Memory B cell (primary cell): Measurements from ENCODE around the gene SLC9B1.
"Not testable (repeated sequence)": the region's sequence is repeated elsewhere in the genome, so short reads cannot be mapped to it uniquely, and the experiment has no call there.

Source experiments
- ATAC-seq: fragments of 150-1000 bp; cut with Tn5 transposase; 2 replicates; pipeline ENCODE4 v1.10.0; 2021; ENCODE audit warnings: low read depth, mild to moderate bottlenecking, moderate library complexity
- DNase-seq, 2 donors: peaks; one replicate each; pipeline ENCODE4 v3.0.0; 2022; ENCODE audit warnings: low spot score in 2 of 2
- H3K27ac Mint-ChIP-seq: one replicate; pipeline ENCODE4 v1.8.0; 2022; ENCODE audit warnings: mild to moderate bottlenecking, moderate library complexity, mixed read lengths
- H3K27me3 Mint-ChIP-seq: one replicate; pipeline ENCODE4 v1.8.0; 2022; ENCODE audit warnings: mixed read lengths
- H3K36me3 Mint-ChIP-seq: one replicate; pipeline ENCODE4 v1.8.0; 2022; ENCODE audit warnings: mild to moderate bottlenecking, mixed read lengths
- H3K4me1 Mint-ChIP-seq: one replicate; pipeline ENCODE4 v1.8.0; 2022; ENCODE audit warnings: mixed read lengths
- H3K4me3 Mint-ChIP-seq: one replicate; pipeline ENCODE4 v1.8.0; 2022; ENCODE audit warnings: mild to moderate bottlenecking, moderate library complexity, mixed read lengths
- H3K9me3 Mint-ChIP-seq: one replicate; pipeline ENCODE4 v1.8.0; 2022; ENCODE audit warnings: mixed read lengths

The SLC9B1 gene

DNA sequence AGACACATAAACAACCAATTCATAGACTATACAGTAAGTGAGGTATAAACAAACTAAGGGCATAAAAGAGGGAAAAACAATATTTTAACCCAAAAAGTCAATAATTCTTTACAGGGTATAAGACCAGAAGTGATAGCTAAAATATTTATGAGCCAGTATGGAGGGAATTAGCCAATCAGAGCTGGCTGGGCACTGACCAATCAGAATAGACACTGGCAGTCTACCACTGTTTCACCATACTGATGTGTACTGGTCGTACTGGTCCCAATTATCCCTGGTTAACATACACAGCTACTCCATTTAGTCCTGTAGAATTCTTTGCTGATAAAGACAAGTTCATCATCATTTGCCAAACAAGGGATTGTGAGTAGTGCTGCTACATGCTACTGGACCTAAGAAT, 9.8 kb upstream of the SLC9B1 start:
- no peaks in the 10 kb centered on the region for H3K4me1 Mint-ChIP-seq
- peaks cover 9% of the 10 kb centered on the region for H3K36me3 Mint-ChIP-seq
- no peaks in the 10 kb centered on the region for H3K27me3 Mint-ChIP-seq
- ATAC-seq (no peak), DNase-seq (no peak)
- no peak overlapping the region for H3K4me3 Mint-ChIP-seq
- H3K27ac Mint-ChIP-seq = no peak overlapping the region
- no peaks in the 10 kb centered on the region for H3K9me3 Mint-ChIP-seq

DNA sequence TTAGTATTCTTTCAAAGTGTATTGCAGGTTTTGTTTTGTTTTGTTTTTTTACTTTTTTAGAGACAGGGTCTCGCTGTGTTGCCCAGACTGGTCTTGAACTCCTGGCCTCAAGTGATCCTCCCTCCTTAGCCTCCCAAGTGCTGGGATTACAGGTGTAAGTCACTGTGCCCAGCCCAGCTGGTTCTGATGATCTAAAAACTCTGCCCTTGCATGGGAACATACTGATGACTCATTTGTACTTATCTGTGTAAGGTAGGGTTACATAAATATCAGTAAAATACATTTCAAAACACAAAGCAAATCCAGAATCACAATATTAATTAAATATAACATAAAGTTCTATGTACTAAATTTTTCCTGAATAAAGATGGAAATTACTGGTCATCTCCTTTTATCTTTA, 7.4 kb upstream of the SLC9B1 start:
- H3K9me3 Mint-ChIP-seq = no peaks in the 10 kb centered on the region
- H3K27ac Mint-ChIP-seq = no peak overlapping the region
- H3K4me3 Mint-ChIP-seq = no peak overlapping the region
- no peaks in the 10 kb centered on the region for H3K4me1 Mint-ChIP-seq
- DNase-seq (no peak), ATAC-seq (no peak)
- H3K36me3 Mint-ChIP-seq = peaks cover 11% of the 10 kb centered on the region
- no peaks in the 10 kb centered on the region for H3K27me3 Mint-ChIP-seq

DNA sequence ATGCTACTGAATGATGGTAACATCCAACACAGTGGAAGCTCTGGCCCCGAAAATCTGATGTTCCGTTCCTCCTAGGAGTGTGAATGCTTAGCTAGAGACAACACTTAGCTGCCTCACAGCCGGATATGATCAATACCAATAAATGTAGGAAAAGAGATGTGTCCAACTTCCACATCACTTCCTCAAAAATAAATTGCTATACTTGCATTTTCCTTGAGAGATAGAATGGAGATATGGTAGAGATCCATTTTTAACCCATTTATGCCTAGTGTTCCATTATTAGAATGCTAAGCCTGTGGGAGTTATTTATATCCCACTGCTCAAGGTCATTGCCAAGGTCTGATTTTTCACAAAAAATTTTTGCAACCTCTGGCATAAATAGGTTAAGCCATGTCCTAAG, 5.5 kb upstream of the SLC9B1 start:
- no peak for DNase-seq

DNA sequence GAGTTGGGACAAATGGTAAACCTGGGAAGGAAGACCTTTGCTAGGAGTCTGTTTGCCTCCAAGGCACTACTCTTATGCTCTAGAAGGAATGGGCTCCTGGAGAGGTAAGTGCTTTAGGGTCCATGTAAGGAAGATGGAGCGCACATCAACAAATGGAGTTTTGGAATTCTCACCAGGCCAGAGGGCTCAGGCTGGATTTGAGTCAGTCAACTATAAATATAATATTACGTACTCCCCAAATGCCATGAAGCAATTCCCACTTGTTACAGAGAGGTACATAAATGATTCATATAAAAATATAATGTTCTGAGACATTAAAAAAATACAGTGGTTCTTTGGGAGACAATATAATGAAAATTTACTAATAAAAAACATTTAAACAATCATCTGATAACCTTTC, 1.6 kb upstream of the SLC9B1 start:
- H3K4me3 Mint-ChIP-seq = peak overlapping the region; percentile 8
- DNase-seq = no peak
- H3K9me3 Mint-ChIP-seq = no peaks in the 10 kb centered on the region
- peaks cover 13% of the 10 kb centered on the region for H3K4me1 Mint-ChIP-seq
- no peaks in the 10 kb centered on the region for H3K27me3 Mint-ChIP-seq
- H3K27ac Mint-ChIP-seq = peak overlapping the region; percentile 99
- H3K36me3 Mint-ChIP-seq = peaks cover 2% of the 10 kb centered on the region
- no peak for ATAC-seq

More for the DNA sequence above, 5.5 kb upstream of the SLC9B1 start:
- no peak overlapping the region for H3K27ac Mint-ChIP-seq
- H3K9me3 Mint-ChIP-seq = no peaks in the 10 kb centered on the region
- H3K4me3 Mint-ChIP-seq = no peak overlapping the region
- H3K4me1 Mint-ChIP-seq = peaks cover under 1% of the 10 kb centered on the region
- H3K27me3 Mint-ChIP-seq = no peaks in the 10 kb centered on the region
- ATAC-seq = no peak
- peaks cover 4% of the 10 kb centered on the region for H3K36me3 Mint-ChIP-seq

DNA sequence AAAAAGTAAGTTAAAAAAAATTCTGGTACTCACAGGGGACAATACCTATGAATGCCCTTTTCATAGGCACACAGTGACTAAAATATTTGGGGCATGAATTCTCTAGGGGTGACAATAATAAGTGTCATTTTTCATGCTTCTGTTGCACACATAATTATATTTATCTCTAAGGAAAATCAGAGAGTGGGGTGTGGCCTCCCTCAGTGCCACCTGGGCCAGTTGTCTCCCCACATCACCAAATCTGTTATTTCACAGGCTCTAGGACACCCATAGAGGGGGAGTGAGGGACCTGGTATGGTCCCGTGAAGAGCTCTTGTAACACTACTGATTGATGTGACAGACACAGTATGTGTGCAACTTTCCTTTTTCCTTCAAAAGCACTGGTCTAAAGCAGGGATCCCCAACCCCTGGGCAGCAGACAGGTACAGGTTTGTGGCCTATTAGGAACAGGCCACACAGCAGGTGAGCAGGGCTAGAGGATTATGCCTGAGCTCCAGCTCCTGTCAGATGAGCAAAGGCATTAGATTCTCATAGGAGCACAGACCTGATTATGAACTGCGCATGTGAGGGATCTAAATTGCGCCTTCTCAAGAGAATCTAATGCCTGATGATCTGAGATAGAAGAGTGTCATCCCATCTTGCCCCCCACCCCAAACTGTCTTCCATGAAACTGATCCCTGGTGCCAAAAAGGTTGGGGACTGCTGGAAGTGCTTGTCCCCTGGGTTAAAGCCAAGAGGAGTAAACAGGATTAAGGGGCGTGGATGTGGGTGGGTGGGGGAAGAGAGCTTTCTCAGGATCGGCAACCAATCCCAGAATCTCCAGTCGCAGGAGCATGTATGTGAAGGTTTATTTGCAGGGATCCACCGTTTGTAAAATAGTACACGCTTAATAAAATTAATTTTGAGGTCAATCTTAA, 856 bp downstream of the SLC9B1 start:
- ATAC-seq = no peak
- H3K4me1 Mint-ChIP-seq = peaks cover 13% of the 10 kb centered on the region
- peak overlapping the region; percentile 93 for H3K4me3 Mint-ChIP-seq
- H3K27ac Mint-ChIP-seq = peak overlapping the region; percentile 99
- peak in 1 of 2 donors; percentile 15 for DNase-seq
- H3K36me3 Mint-ChIP-seq = peaks cover 2% of the 10 kb centered on the region
- H3K9me3 Mint-ChIP-seq = no peaks in the 10 kb centered on the region
- H3K27me3 Mint-ChIP-seq = no peaks in the 10 kb centered on the region

DNA sequence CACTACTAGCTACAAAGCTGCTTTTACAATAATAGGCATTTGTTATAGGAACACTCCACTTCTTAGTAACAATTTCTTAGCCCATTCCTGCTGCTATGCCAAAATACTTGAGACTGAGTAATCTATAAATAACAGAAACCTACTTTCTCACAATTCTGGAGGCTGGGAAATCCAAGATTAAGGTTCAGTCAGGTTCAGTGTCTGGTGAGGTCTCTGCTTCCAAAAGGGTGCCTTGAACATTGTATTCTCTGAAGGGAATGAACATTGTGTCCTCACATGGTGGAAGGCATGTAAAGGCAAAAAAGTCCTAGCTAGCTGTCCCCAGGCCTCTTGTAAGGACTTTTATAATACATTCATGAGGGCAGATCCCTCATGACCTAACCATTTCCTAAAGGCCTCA, 7.0 kb downstream of the SLC9B1 start:
- DNase-seq (no peak), ATAC-seq (no peak)
- H3K9me3 Mint-ChIP-seq = no peaks in the 10 kb centered on the region
- H3K27me3 Mint-ChIP-seq = no peaks in the 10 kb centered on the region
- H3K4me1 Mint-ChIP-seq = no peaks in the 10 kb centered on the region
- no peak overlapping the region for H3K27ac Mint-ChIP-seq
- H3K4me3 Mint-ChIP-seq = no peak overlapping the region
- H3K36me3 Mint-ChIP-seq = no peaks in the 10 kb centered on the region

DNA sequence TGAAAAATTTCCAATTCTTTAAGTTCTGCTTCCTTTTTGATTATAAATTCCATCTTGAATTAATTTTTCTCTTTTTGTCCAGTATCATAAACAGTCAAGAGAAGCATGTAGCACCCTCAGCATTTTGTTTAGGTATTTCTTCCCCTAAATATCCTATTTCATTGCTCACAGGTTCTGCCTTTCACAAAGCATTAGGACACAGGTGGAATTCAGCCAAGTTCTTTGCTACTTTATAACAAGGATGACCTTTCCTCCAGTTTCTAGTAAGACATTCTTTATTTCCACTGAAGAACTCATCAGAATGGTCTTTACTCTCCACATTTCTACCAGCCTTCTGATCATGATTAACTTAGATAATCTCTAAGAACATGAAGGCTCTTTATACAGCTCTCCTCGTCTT, 7.4 kb downstream of the SLC9B1 start:
- Mint-ChIP-seq H3K36me3 (no peaks in the 10 kb centered on the region), H3K4me3 (no peak overlapping the region), H3K9me3 (no peaks in the 10 kb centered on the region), H3K4me1 (no peaks in the 10 kb centered on the region), H3K27me3 (no peaks in the 10 kb centered on the region), H3K27ac (no peak overlapping the region)
- DNase-seq (no peak), ATAC-seq (no peak)

DNA sequence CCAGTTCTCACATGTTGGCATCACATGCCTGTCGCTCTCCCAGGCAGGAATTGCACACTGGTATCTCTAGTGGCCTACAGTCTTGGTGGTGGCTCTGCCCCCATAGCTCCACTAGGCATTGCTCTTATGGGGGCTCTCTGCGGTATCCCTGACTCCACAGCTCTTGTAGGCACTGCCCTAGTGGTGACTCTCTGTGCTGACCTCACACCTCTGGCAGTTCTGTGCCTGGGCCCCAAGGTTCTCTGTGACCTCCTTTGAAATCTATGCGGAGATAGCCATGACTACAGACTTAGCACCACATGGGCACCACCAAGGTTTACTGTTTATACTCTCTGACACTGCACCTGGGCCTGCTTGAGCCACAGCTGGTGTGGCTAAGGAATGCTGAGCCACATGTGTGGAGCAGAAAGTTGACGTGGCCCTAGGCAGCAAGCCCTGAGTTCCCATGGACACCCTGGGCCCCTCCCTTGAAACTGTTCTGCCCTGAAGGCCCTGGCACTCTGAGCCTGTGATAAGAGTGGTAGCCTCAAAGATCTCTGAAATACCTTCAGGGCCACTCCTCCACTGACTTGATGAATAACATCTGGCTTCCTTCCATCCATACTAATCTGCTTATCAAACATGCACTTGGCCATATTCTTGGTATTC, 8.0 kb downstream of the SLC9B1 start:
- H3K4me3 Mint-ChIP-seq = no peak overlapping the region
- H3K36me3 Mint-ChIP-seq = no peaks in the 10 kb centered on the region
- ATAC-seq (no peak), DNase-seq (no peak)
- H3K27ac Mint-ChIP-seq = no peak overlapping the region
- no peaks in the 10 kb centered on the region for H3K9me3 Mint-ChIP-seq
- no peaks in the 10 kb centered on the region for H3K27me3 Mint-ChIP-seq
- no peaks in the 10 kb centered on the region for H3K4me1 Mint-ChIP-seq

DNA sequence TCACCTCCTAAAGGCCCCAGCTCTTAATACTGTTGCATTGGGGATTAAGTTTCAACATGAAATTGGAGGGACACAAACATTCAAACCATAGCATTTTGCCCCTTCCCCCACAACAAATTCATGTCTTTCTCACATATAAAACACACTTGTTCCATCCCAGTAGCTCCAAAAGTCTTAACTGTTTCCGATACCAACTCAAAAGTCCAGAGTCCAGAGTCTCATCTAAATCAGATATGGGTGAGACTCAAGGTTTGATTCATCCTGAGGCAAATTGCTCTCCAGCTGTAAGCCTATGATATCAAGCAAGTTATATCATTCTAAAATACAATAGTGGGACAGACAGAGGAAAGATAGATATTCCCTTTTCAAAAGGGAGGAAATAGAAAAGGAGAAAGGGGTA, 8.7 kb downstream of the SLC9B1 start:
- ATAC-seq (no peak), DNase-seq (no peak)
- no peaks in the 10 kb centered on the region for H3K27me3 Mint-ChIP-seq
- no peak overlapping the region for H3K4me3 Mint-ChIP-seq
- H3K4me1 Mint-ChIP-seq = no peaks in the 10 kb centered on the region
- H3K36me3 Mint-ChIP-seq = no peaks in the 10 kb centered on the region
- H3K9me3 Mint-ChIP-seq = no peaks in the 10 kb centered on the region
- H3K27ac Mint-ChIP-seq = no peak overlapping the region

DNA sequence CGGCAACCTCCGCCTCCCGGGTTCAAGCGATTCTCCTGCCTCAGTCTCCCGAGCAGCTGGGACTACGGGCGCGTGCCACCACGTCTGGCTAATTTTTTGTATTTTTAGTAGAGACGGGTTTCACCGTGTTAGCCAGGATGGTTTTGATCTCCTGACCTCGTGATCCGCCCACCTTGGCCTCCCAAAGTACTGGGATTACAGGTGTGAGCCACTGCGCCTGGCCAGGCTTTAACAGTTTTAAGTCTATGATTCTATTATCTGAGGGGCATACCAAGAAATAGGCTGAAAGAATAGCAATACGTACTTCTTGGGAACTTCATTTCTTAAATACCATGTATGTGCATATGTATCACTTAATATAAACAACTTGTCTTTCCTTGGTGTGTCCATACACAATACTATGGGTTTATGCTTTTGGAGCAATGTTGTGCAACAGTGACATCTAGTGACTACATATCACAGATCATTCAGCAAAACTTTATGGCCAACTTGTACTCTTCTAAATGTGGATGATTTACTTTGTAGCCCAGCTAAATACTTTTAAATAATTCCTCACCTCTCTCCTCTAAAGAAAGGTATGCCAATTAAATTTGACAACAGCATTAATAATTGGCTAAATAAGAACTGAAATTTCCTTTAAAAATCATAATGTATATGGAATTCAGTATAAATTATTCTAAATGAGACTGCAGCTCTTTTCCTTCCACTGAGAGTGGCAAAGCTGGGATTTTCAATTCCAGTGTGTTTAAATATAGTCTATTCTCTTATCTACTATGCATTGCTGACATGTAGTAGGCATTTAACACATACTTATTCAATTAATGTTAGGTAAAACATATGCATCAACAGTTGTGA, 10.4 kb downstream of the SLC9B1 start:
- Mint-ChIP-seq H3K4me1 (no peaks in the 10 kb centered on the region), H3K9me3 (no peaks in the 10 kb centered on the region), H3K4me3 (no peak overlapping the region), H3K27me3 (no peaks in the 10 kb centered on the region), H3K27ac (no peak overlapping the region), H3K36me3 (no peaks in the 10 kb centered on the region)
- ATAC-seq (peak; percentile 91), DNase-seq (peak in 1 of 2 donors; percentile 52)

DNA sequence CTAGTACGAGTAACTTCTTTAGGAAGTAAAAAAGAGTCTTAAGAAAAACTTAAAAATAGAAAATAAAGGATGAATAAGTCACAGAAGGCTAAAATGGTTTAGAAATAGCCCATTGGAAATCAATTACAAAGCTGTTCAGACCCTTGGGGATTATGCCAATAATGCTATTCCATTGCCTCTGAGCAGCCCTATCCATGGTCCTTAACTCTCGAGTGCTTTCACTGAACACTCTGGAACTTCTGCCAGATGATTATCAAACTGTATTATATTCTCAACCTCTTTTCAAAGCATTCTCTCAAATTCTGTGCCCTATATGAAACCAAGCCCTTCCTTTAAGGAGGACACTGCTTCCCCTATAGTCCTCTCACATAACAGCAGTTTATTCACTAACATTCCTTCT, 17.0 kb downstream of the SLC9B1 start:
- no peaks in the 10 kb centered on the region for H3K27me3 Mint-ChIP-seq
- H3K4me3 Mint-ChIP-seq = no peak overlapping the region
- DNase-seq (no peak), ATAC-seq (no peak)
- H3K36me3 Mint-ChIP-seq = peaks cover 24% of the 10 kb centered on the region
- no peak overlapping the region for H3K27ac Mint-ChIP-seq
- H3K4me1 Mint-ChIP-seq = peaks cover 8% of the 10 kb centered on the region
- peaks cover 10% of the 10 kb centered on the region for H3K9me3 Mint-ChIP-seq

DNA sequence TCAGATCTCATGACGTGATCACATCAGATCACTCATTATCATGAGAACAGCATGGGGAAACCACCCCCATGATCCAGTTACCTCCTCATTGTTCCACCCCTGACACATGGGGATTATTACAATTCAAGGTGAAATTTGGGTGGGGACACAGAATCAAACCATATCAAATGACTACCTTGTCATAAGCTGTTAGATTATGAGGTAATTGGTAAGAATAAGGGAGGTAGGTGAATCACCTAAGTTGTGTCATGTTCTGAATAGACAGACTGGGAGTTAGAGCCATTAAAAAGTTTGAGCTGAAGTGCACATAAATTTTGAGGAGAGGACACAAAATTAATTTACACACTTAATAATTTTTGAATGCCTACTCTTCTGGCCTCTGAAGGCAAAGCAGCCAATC, 24.7 kb downstream of the SLC9B1 start:
- no peak for ATAC-seq
- no peaks in the 10 kb centered on the region for H3K4me1 Mint-ChIP-seq
- DNase-seq = no peak

DNA sequence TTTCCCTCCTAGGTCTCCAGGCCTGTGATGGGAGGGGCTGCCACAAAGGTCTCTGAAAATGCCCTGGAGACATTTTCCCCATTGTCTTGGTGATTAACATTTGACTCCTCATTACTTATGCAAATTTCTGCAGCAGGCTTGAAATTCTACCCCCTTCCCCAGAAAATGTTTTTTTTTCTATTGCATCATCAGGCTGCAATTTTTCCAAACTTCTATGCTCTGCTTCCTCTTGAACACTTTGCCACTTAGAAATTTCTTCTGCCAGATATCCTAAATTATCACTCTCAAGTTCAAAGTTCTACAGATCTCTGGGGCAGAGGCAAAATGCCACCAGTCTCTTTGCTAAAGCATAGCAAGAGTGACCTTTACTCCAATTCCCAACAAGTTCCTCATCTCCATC, 25.5 kb downstream of the SLC9B1 start:
- not testable (repeated sequence) for H3K27me3 Mint-ChIP-seq, H3K27ac Mint-ChIP-seq, H3K9me3 Mint-ChIP-seq, ATAC-seq, H3K4me1 Mint-ChIP-seq, H3K4me3 Mint-ChIP-seq, DNase-seq
- peaks cover 19% of the 10 kb centered on the region for H3K36me3 Mint-ChIP-seq

More for the DNA sequence above, 24.7 kb downstream of the SLC9B1 start:
- Mint-ChIP-seq H3K4me3 (no peak overlapping the region), H3K36me3 (peaks cover 19% of the 10 kb centered on the region), H3K27me3 (no peaks in the 10 kb centered on the region), H3K27ac (no peak overlapping the region), H3K9me3 (peaks cover 7% of the 10 kb centered on the region)

DNA sequence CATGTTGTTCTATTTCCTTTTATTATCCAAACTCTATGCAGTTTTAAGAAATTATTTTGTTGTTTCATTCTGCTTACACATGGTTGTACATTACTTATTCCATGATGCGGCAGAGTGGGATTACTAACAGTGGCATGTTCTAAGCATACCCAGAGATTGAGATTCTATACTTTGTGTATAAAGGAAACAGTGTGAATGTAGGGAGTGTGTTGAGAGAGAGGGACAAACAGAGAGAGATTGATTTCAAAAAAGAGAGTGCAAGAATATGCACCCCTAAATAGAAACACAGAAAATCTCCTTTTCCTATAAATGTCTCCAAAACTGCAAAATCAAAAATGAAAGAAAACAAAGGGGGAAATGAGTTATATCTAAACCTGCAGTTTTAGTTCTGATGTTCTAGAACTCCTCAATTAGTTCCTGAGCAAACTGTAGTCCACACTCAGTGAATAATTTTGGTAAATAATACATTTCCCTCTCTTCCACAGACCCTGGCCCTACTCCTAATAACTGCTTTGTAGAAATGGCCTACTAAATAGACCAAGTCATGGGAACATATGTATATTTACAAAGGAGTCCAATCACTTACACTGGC, 31.0 kb downstream of the SLC9B1 start:
- no peaks in the 10 kb centered on the region for H3K4me1 Mint-ChIP-seq
- no peaks in the 10 kb centered on the region for H3K27me3 Mint-ChIP-seq
- H3K36me3 Mint-ChIP-seq = peaks cover 19% of the 10 kb centered on the region
- H3K9me3 Mint-ChIP-seq = no peaks in the 10 kb centered on the region
- H3K4me3 Mint-ChIP-seq = no peak overlapping the region
- no peak overlapping the region for H3K27ac Mint-ChIP-seq
- ATAC-seq (no peak), DNase-seq (no peak)
